ENCODE measurements around the gene RIN1.

DNA sequence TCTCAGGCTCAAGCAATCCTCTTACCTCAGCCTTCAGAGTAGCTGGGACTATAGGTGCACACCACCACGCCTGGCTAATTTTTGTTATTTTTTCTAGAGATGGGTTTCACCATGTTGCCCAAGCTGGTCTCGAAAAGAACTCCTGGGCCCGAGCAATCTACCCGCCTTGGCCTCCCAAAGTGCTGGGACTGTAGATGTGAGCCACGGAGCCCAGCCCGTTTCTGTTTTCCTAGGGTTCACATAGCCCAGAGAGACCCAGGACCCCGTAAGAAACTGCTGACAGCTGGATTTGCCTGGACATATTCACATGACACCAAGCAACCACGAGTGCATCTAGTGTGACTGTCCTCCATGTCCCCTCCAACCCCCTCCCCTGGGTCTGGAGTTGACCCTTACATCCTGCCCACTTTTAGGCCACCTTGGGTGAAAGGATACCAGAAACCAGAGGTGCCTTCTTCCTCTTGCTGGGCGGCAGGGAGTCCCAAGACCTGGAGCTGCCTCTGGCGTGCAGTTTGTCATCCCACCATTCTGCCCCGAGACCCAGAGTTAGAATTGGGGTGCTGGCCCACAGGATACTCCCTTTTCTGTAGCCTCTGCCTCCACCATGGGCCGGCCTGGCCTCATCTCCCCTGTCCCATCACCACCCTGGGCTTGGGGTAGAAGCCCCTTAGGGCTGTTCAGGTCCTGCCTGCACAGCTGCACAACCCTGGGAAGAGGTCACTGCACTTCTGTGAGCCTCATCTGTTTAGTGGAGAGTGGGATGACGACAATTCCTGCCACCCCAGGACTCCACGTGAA is 3.7 kb upstream of the RIN1 start:
- no peak for TF ChIP-seq POLR2A (IDR thresholded peaks at IDR 0.05)
- TF ChIP-seq, protein P1, sequence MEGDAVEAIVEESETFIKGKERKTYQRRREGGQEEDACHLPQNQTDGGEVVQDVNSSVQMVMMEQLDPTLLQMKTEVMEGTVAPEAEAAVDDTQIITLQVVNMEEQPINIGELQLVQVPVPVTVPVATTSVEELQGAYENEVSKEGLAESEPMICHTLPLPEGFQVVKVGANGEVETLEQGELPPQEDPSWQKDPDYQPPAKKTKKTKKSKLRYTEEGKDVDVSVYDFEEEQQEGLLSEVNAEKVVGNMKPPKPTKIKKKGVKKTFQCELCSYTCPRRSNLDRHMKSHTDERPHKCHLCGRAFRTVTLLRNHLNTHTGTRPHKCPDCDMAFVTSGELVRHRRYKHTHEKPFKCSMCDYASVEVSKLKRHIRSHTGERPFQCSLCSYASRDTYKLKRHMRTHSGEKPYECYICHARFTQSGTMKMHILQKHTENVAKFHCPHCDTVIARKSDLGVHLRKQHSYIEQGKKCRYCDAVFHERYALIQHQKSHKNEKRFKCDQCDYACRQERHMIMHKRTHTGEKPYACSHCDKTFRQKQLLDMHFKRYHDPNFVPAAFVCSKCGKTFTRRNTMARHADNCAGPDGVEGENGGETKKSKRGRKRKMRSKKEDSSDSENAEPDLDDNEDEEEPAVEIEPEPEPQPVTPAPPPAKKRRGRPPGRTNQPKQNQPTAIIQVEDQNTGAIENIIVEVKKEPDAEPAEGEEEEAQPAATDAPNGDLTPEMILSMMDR (IDR thresholded peaks at IDR 0.05): no peak
